Activated CD4-positive, alpha-beta T cell treated with anti-CD3 and anti-CD28 coated beads for 48 hours (primary cell): Measurements from ENCODE around the gene PRUNE1.

Source experiments
- DNase-seq: peaks from one replicate; pipeline ENCODE4 v3.0.0-alpha.2; 2020

The PRUNE1 gene

GRCh38 chr1:150979092-150980056 is 28.9 kb upstream of the PRUNE1 start:
- DNase-seq, result peak; percentile 91

GRCh38 chr1:150981177-150981804 is 27.0 kb upstream of the PRUNE1 start:
- DNase-seq, result no peak

DNA sequence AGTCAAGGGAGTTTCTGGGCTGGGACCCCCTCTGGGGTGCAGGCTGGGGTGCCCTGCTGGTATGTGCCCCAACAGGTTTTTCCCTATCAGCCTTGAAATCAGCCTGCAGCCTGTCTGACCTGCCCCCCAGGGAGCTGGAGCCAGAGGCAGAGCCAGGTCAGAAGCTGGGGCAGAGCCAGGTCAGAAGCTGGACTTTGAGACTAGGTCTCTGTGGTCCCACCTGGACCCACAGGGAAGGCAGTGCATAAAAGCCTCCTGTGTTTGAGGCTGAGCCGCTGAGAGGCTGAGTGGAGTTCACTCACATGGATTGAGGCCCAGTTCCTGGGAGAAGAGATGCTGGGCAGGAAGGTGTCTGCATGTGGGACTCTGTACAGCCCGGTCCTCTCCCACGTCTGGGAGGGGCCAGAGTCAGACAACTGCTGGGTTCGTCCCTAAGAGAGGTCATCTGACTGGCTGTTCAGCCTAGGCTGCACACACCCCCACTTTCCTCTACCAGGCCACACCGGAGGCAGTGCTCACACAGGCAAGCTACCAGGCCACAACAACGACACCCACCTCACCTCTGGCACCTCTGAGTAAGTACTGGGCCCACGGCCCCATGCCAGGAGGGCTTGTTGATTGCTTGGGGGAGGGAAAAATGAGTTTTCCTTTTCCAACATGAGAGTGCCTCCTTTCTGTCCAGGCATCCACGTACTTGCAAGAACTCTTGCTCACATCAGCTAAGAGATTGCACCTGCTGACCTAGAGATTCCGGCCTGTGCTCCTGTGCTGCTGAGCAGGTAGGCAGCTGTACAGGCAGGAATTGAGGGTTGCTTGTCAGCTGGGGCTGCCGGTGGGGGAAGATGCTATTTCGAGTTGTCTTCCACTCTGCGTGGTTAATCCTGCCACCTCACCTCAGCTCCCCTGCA is 26.2 kb upstream of the PRUNE1 start, which contains the start of gene ANXA9:
Gene ANXA9, plus strand, starts transcription at position 488 of the 908 bp plus-strand sequence. CDS start 814 bp downstream, outside the sequence.
- DNase-seq, result no peak

DNA sequence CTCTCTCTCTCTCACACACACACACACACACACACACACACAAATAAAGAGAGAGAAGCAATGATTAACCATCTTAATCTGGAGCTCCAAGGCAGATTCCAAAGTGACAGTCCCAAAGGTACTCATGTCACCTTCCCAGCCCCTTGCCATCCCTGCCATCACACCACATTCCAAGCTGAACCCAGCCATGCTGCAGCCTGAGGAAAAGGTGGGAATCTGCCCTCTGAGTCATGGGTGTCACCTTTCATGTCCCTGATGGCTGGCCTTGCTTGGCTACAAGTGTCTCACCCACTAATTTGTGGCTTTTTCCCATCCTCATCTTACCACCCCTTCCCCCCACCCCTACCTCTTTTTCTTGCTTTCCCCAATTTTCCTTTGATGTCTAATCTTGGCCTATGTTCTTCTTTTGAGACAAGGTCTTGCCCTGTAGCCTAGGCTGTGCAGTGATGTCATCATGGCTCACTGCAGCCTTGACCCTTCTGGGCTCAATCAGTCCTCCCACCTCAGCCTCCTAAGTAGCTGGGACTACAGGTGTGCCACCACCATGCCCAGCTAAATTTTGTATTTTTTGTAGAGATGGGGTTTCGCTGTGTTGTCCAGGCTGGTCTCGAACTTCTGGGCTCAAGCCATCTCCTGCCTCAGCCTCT is 22.9 kb upstream of the PRUNE1 start:
- DNase-seq, result no peak

GRCh38 chr1:150987924-150988323 is 20.3 kb upstream of the PRUNE1 start:
- DNase-seq, result no peak

DNA sequence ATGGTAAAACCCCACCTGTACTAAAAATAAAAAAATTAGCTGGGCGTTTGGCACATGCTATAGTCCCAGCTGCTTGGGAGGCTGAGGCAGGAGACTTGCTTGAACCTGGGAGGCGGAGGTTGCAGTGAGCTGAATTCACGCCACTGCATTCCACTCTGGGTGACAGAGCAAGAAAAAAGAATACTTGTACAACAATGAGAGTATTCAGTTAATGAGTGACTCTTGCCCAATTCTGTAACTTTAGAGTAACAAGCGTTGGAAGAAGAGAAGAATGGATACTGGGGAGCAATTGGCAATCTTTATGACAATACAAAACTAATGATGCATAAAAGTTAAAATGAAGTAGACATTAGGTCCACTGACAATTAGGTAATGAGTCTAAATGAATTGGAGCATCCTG is 15.6 kb upstream of the PRUNE1 start:
- DNase-seq, result no peak

DNA sequence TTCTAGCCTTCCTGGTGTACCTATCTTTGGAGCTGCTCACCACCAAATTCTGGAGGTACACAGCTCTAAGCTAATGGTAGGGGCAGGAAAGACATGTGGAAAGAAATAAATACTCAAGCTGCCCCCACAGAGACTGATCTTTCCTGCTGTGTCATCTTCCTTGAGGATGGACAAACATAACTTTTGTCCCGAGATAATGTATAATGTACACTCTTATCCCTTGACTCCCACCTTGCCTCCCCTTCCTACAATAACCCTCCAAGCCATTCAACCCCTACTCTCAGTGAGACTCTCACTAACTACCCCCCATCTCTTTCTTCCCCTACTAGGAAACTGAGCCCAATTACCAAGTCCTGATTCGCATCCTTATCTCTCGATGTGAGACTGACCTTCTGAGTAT is 14.0 kb upstream of the PRUNE1 start:
- DNase-seq, result no peak

- no peak for DNase-seq
These were observed 12.8 kb upstream of the PRUNE1 start for GRCh38 chr1:150995460-150995859.

DNA sequence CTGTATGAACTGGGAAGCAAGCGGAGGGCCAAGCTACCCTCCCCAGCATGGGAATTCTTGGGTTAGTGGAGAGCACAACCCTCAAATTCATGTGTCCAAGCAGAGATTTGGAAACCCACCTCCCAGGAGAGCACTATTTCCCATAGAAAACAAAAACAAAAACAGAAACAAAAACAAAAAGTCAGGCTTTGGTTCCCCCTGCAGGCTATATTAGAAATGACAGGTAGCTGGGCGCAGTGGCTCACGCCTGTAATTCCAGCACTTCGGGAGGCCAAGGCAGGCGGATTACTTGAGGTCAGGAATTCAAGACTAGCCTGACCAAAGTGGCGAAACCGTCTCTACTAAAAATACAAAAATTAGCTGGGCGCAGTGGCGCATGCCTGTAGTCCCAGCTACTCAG is 12.4 kb upstream of the PRUNE1 start:
- peak; percentile 32 for DNase-seq

DNA sequence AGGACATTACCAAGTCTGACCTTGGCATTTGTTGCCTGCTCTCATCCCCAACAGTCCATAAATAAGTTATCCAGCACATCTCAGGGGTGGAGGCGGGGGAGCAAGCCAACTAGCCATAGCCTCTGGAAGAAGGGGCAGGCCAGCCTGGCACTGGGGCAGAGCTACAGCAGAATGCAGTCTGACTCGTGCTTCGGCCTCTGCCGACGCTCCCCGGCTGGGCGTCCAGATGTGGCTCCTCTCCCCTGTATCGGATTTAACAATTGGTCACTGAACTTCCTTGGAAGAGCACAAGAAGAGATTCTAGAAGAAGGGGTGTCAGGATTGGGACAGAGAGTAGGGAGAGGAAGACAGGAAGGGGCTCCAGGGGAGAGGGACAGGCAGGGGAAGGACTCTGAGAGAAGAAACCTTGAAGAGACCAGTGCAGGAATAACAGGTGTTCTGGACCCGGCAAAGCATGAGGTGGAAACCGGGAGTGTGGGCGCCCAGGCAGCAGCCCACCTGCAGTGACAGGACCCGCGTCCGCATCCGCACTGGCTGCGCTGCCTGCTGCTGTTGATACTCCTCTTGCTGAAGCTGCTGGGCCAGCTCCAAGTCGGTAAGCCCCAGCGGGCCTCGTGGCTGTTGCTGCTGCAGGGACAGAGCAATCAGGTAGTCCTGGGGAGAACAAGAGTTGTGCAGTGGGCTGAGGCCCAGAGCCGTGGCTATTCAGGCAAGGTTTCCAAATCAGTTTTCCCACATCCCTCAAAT is 10.9 kb upstream of the PRUNE1 start:
- no peak for DNase-seq

- DNase-seq, result no peak
These were observed 10.3 kb upstream of the PRUNE1 start for GRCh38 chr1:150997949-150998348.

DNA sequence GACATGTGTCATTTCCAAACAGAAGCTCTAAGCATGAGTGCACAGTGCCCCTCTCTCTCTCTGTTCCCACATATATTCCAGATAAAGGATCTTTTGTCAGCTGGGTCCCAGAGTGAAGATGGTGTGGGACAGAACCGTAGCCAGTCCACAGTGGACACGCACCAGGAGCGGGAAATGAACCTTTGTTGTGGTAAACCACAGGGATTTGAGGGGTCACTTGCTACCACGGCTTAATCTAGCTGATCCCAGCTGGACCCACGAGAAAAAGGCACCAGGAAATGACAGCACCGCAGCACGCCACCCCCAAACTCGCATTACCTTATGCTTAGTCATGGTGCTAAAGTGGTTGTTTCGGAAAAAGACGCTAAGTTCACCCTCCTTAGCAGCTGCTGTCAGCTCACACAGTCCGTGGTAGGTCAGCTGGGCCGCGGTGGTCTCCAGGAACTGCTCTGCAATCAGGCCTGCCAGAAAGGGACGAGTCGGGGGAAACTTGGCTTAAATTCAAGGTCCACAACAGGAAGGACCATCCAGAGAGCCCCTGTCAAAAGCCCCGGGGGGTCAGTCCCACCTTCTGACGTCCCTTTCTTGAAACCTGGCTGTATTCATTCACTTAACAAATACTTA is 9.1 kb upstream of the PRUNE1 start:
- peak; percentile 39 for DNase-seq

GRCh38 chr1:150999926-151000325 is 8.3 kb upstream of the PRUNE1 start:
- DNase-seq, result no peak

GRCh38 chr1:151000408-151000807 is 7.8 kb upstream of the PRUNE1 start:
- DNase-seq, result no peak

GRCh38 chr1:151001602-151002001 is 6.6 kb upstream of the PRUNE1 start:
- DNase-seq, result no peak

DNA sequence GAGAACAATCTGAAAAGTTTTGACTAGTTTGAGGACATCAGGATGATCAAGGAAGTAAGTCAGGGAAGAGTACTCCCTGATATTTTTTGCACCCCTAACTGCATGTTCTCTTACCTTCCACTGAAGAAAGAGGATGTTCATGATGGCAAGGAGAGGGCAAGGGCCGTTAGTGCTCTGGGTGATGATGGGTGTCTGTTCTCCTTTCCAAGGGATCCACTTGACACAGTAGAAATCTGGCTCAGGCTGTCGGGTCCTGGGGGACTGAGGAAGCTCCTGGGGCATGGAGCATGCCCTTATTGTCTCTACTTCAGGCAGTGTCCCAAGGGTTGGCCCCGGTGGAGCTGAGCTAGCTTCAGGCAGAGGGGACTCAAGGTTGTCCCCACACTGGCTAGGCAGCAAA is 6.2 kb upstream of the PRUNE1 start:
- no peak for DNase-seq

DNA sequence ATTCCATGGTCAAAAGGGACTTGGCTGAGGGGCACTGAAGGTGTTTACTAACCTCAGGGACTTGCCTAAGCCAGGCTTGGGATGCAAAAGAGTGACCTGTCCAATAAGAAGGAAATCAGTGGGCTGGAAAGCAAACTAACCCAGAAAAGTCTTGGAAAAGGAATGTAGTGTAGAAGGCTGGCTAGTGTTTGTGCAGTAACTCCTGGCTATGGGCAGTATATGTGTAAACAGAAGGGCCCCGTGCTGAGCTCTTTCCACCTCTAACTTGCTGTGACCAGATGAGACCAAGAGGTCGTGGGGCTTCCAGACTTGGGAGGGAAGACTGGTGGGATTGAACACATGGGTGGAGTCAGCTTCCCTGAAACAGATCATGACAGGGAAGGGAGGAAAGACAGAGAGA is 5.6 kb upstream of the PRUNE1 start:
- no peak for DNase-seq

- no peak for DNase-seq
These were observed 5.1 kb upstream of the PRUNE1 start for GRCh38 chr1:151003180-151003579.

DNA sequence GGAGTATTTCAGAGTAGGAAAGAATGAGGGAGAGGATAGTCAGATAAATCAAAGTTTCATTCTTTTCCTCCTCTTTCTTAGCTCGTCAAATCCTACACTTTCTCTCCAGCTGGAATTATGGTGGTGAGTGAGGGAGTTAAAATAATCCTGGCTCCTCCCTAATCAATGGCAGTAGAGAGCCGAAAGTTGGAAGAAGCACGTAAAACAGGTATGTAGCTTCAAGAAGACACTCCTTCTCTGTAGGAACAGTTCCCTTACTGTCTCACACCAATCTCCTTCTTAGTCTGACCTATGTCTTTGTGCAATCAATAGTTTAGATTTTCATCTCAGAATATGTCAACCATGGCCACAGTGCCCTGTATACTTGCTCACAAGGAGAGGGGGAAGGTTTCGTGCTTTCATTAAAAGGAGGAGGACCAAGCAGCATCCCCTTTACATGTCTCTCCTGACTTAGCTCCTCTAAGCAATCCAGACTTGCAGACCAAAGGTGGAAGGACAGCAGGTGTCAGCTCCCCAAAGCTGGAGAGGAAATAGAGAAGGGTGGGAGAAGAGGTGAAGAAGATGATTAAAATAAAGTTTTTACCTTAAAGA is 2.4 kb upstream of the PRUNE1 start:
- no peak for DNase-seq

GRCh38 chr1:151006327-151007052 is 1.8 kb upstream of the PRUNE1 start, which contains the start of gene MINDY1:
TSS of gene MINDY1 (minus strand) at chr1:151006902. CDS start at chr1:151002617, 4,285 bp downstream.
- peak; percentile 61 for DNase-seq
